Articular chondrocyte of knee joint (primary cell): ENCODE data around the gene RNF113A. TPM values are rescaled to one million over a fixed set of nuclear protein-coding genes. Genes with fewer than 3 reads are reported as not detected.

Experiments used
- total RNA-seq: library from RNA; depleted of rRNA; stranded (reverse); fragments of >200 nt; gene quantifications from 2 replicates; pipeline ENCODE4 v1.2.3, GENCODE V29; 2012

RNF113A gene
- total RNA-seq, result 12.0 and 12.5 TPM in 2 replicates

DNA sequence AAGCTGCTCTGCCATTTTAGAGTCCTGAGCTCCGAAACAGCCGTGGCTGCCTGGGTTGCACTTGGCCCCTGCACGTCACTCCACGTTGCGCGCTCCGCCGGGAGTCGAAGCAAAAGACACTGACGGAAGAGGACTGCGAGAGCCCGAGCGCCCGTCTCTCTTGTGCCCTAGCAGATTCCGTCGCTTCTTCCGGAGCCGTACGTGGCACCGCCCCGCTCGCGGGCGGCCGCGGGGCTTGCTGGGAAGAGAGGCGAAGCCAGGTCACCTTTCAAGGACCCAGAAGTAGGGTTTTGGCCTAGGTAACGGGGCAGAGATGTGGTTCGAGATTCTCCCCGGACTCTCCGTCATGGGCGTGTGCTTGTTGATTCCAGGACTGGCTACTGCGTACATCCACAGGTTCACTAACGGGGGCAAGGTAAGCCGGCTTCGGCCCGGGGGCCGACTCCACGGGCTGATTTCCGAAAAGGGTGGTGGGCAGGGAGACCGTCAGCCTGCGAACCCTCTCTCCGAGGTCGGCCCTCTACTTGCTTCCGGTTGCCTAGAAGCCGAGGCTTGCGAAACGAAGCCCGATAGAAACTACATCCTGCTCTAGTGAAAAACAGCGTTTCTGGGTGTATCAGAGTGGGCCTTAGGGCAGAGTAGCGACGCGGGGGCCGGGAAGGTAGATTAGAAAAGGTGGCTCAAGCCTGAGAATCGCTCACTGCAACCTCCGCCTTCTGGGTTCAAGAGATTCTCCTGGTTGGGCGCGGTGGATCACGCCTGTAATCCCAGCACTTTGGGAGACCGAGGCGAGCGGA lies at the start of gene RNF113A, which contains the start of gene NDUFA1:
TSS of gene RNF113A (minus strand) at position 135 of the 797 bp plus-strand sequence. CDS start at position 15, 120 bp downstream.
TSS of gene NDUFA1 (plus strand) at position 234 of the 797 bp plus-strand sequence. CDS start at position 314, 80 bp downstream.

DNA sequence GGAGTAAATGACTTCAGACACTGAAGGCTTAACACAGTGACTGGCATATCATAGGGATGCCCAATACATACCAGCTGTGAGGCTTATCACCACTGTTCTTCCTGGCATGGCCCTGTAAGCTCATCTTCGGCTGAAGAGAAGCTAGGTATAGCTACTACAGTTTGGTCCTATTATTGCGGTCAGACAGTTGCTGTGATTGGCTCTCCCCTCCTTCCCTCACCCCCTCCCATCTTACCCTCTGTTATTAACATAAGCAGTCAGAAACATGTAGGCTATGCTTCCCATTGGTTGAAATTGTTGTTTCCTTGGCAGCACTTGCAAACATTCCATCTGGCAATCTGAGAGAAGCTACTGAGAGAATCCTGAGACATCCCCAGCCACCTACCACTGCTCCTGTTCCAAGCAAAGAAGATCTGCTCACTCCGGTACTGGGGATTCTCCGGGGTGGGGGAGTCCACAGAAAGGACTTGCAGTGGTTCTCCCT lies 24.4 kb upstream of the RNF113A start, which contains the start of gene AKAP14:
TSS of gene AKAP14 (plus strand) at position 51 of the 484 bp plus-strand sequence. CDS start 7,331 bp downstream, outside the sequence.

DNA sequence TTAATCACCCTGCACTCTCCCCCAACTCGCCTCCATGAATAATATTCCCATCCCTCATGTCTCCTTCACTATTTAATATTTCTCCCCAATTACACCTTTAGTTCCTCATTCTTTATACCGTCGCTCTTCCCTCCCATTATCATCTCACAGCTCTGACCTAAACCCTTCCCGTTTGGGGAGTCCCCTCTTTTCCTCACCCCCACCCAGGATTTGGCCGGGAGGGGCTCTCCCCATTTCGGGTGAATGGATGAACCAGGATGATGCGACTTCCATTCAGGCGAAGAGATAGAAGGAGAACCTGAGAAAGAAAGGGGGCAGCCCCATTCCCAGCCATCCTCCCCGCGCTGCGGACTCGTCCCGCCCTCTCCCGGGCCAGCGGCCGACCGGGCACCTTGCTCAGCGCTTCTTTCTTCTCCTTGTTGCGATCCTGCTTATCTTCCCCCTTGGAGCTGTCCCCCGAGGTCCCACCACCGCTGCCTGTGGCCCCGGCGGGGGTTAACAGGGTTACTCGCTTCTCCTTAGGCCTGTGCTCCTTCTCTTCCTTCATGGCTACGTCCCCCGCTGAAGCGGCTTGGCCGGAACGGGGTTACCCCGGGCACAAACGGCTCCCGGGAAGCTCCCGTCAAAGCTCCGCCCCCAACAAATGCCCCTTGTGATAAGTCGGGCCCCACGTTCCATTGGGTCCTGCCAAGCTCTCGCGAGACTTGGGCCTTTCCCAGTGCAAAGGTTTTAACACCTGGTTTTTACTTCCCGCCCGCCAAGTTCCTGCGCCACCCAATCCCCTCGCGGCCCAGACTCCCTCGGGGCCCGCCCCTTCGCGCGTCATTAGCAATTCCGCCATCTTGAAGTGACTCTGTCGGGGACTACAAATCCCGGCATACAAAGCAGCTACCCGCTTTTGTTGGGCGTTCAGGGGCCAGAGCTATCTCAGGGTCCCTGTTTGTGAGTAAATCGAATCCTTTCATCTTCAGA lies 18.9 kb downstream of the RNF113A start, which contains the start of gene UPF3B:
TSS of gene UPF3B (minus strand) at position 582 of the 972 bp plus-strand sequence. CDS start at position 547, 35 bp downstream.

Other genes starting within 250 kb of the RNF113A start
- 25.2 and 26.6 TPM in 2 replicates for gene SEPTIN6, start 178.6 kb downstream of the RNF113A start, total RNA-seq
- 0.13 and 0.32 TPM in 2 replicates for gene SOWAHD, start 113.1 kb downstream of the RNF113A start, total RNA-seq
- gene RPL39, start 80.1 kb downstream of the RNF113A start, total RNA-seq, result 1,978 and 2,317 TPM in 2 replicates
- gene UPF3B, start 18.8 kb downstream of the RNF113A start, total RNA-seq, result 1.8 TPM in 2 replicates
- 55.8 and 56.6 TPM in 2 replicates for gene NDUFA1, start 99 bp upstream of the RNF113A start, total RNA-seq
- gene AKAP14, start 24.2 kb upstream of the RNF113A start, total RNA-seq, result not detected in 2 replicates
- 5.2 and 5.4 TPM in 2 replicates for gene NKAP, start 72.0 kb upstream of the RNF113A start, total RNA-seq
- not detected in 2 replicates for gene RHOXF2B, start 206.0 kb upstream of the RNF113A start, total RNA-seq
- gene RHOXF1, start 244.2 kb upstream of the RNF113A start, total RNA-seq, result not detected in 2 replicates